UCSD-AML1 (cell line): ENCODE results near the gene CDK6.

ENCODE experiments used
- DNase-seq: peaks from one replicate; lab custom pipeline; 2025; ENCODE audit not compliant: unreplicated experiment; lab: John Stamatoyannopoulos, UW

CDK6 gene

GRCh38 chr7:92740134-92740533 is 96.2 kb downstream of the CDK6 start:
- no peak for DNase-seq

- no peak for DNase-seq
These were observed 97.3 kb downstream of the CDK6 start for GRCh38 chr7:92739091-92739490.

GRCh38 chr7:92737706-92738105 is 98.7 kb downstream of the CDK6 start:
- DNase-seq, result no peak

GRCh38 chr7:92736870-92737269 is 99.5 kb downstream of the CDK6 start:
- no peak for DNase-seq

- no peak for DNase-seq
These were observed 100.7 kb downstream of the CDK6 start for GRCh38 chr7:92735707-92736106.

GRCh38 chr7:92732316-92733036 is 103.9 kb downstream of the CDK6 start:
- DNase-seq, result no peak

- no peak for DNase-seq
These were observed 104.9 kb downstream of the CDK6 start for GRCh38 chr7:92731335-92732063.

- DNase-seq, result no peak
These were observed 105.6 kb downstream of the CDK6 start for GRCh38 chr7:92730808-92731207.

GRCh38 chr7:92729751-92730150 is 106.6 kb downstream of the CDK6 start:
- no peak for DNase-seq

GRCh38 chr7:92729172-92729571 is 107.2 kb downstream of the CDK6 start:
- DNase-seq, result no peak

- DNase-seq, result no peak
These were observed 108.6 kb downstream of the CDK6 start for GRCh38 chr7:92727755-92728154.

GRCh38 chr7:92725161-92725925 is 111.0 kb downstream of the CDK6 start:
- DNase-seq, result no peak

- DNase-seq, result no peak
These were observed 112.4 kb downstream of the CDK6 start for GRCh38 chr7:92723943-92724342.

- DNase-seq, result no peak
These were observed 113.2 kb downstream of the CDK6 start for GRCh38 chr7:92723205-92723604.

GRCh38 chr7:92722541-92722940 is 113.8 kb downstream of the CDK6 start:
- DNase-seq, result no peak

- no peak for DNase-seq
These were observed 115.6 kb downstream of the CDK6 start for GRCh38 chr7:92720604-92721350.

GRCh38 chr7:92717993-92718716 is 118.2 kb downstream of the CDK6 start:
- DNase-seq, result no peak

GRCh38 chr7:92717623-92717992 is 118.8 kb downstream of the CDK6 start:
- no peak for DNase-seq

GRCh38 chr7:92716825-92717580 is 119.4 kb downstream of the CDK6 start:
- no peak for DNase-seq

GRCh38 chr7:92715963-92716362 is 120.4 kb downstream of the CDK6 start:
- no peak for DNase-seq
